ENCODE results near the gene CABLES2. TPM values are rescaled to one million over a fixed set of nuclear protein-coding genes. Genes with fewer than 3 reads are reported as not detected.

CABLES2 gene
- total RNA-seq, 2 experiments from 2014 or later = 14.8 to 22.5 TPM

DNA sequence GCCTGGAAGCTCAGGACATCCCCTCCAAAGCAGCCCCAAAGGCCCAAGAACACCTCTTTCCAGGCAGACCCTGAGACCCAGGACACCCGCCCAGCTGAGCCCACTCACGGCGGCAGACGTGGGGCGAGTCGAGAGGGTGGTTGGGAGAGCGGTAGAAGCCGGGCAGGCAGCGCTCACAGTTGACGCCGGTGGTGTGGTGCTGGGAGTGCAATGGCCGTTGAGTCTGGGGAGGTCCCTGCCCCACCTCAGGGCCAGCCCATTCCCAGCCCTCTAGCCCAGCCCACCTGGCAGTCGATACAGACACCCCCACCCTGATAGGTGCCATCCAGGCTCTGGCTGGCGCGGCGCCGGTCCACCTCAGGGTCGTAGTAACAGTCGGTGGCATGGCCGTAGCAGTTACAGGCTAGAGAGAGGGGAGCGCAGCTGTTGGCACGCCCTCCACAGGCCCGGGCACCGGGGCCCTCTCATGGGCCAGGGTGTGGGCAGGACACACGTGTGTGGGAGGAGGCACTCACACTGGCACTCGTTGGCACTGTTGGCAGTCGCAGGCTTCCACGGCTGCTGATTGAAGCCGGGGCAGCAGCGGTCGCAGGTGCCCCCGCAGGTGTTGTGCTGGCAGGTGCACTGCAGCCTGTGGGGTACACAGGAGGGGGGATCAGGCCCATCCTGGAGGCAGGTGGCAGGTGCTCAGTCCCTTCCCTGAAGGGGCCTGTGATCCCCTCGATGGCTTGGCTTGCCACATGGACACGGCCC, 60.5 kb downstream of the CABLES2 start:
- DNase-seq (ENCODE audit: low spot score) = no peak
- POLR2A ChIA-PET = no interaction called here
- Histone ChIP-seq H3K79me2 (ENCODE audit: insufficient read depth, low read depth, low read length) (peaks cover 2% of the 10 kb centered on the region; the same call in 1 of the 2 replicates), H3K9me3 (ENCODE audit: low read length) (0 out of 2 replicates have a peak, but pooled peaks cover under 1% of the 10 kb centered on the region), H4K20me1 (ENCODE audit: insufficient read depth, low read length) (no peaks in the 10 kb centered on the region), H3K27ac (ENCODE audit: low read depth, low read length, poor library complexity, severe bottlenecking) (no peak overlapping the region), H3K4me3 (ENCODE audit: low read depth, low read length, poor library complexity, severe bottlenecking) (no peak overlapping the region), H3K4me1 (ENCODE audit: insufficient read depth, low read length, poor library complexity, severe bottlenecking) (peaks cover 13% of the 10 kb centered on the region), H2AFZ (ENCODE audit: low read length) (no peak overlapping the region), H3K36me3 (ENCODE audit: insufficient read depth, low read length) (peaks cover 34% of the 10 kb centered on the region), H3K4me2 (ENCODE audit: low read length) (no peak overlapping the region), H3K9me2 (ENCODE audit: insufficient read depth, low read length) (no peaks in the 10 kb centered on the region)
- TF ChIP-seq EZH2phosphoT487 (IDR thresholded peaks at IDR 0.05; ENCODE audit: borderline replicate concordance, low read depth, low read length) (no peak), CTCF (conservative IDR thresholded peaks at IDR 0.05; ENCODE audit: low read length) (no peak)
- intact Hi-C loops (cut with micrococcal nuclease; ENCODE audit: unreplicated experiment) = no loop called here
- CTCF ChIA-PET (ENCODE audit: unreplicated experiment) = no interaction called here
- no TSS peak for BruUV-seq (replicated peaks)

DNA sequence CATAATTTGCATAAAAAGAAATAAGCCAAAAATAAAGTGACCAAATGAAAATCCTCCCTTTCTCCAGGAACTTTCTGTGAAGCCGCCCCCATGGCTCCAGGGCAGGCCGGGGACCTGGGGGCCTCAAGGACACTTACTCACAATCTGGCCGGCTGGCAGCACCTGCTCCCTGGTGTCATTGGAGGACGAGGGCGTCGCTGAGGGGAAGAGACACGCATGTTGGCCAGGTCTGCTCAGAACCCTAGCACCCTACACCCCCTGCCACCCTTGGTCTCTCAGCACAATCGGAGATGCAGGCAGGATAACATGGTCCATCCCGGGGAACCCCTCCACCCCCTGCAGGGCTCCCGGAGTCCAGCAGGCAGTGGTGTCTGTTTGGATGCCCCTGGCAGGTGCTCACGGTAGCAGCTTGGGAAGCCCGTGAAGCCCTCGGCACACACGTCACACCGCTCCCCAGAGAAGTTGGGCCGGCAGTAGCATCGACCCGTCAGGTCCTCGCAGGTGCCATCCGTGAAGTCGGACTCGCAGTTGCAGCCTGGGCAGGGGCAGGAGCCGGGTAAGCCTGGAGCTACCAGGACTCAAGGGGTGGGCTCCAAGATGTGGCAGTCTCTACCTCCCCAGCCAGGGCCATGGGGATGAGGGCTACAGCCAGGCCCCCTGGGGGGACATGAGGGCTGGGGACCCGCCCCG, 61.3 kb downstream of the CABLES2 start:
- peaks cover 20% of the 10 kb centered on the region for H3K4me1 ChIP-seq (ENCODE audit: insufficient read depth, low read length, poor library complexity, severe bottlenecking)
- peaks cover 37% of the 10 kb centered on the region for H3K36me3 ChIP-seq (ENCODE audit: insufficient read depth, low read length)
- no peak overlapping the region for H2AFZ ChIP-seq (ENCODE audit: low read length)
- H3K9me2 ChIP-seq (ENCODE audit: insufficient read depth, low read length) = no peaks in the 10 kb centered on the region
- no TSS peak for BruUV-seq (replicated peaks)
- no peak overlapping the region for H3K27ac ChIP-seq (ENCODE audit: low read depth, low read length, poor library complexity, severe bottlenecking)
- DNase-seq (ENCODE audit: low spot score) = no peak
- H3K9me3 ChIP-seq (ENCODE audit: low read length) = 0 out of 2 replicates have a peak, but pooled peaks cover 7% of the 10 kb centered on the region
- H3K4me3 ChIP-seq (ENCODE audit: low read depth, low read length, poor library complexity, severe bottlenecking) = no peak overlapping the region
- TF ChIP-seq EZH2phosphoT487 (IDR thresholded peaks at IDR 0.05; ENCODE audit: borderline replicate concordance, low read depth, low read length) = no peak
- TF ChIP-seq CTCF (conservative IDR thresholded peaks at IDR 0.05; ENCODE audit: low read length) = no peak
- intact Hi-C loops (cut with micrococcal nuclease; ENCODE audit: unreplicated experiment) = no loop called here
- H3K79me2 ChIP-seq (ENCODE audit: insufficient read depth, low read depth, low read length) = peaks cover 4% of the 10 kb centered on the region; the same call in 1 of the 2 replicates
- no peak overlapping the region for H3K4me2 ChIP-seq (ENCODE audit: low read length)
- ChIA-PET POLR2A (no interaction called here), CTCF (ENCODE audit: unreplicated experiment) (no interaction called here)
- H4K20me1 ChIP-seq (ENCODE audit: insufficient read depth, low read length) = no peaks in the 10 kb centered on the region

- no peak for DNase-seq (ENCODE audit: low spot score)
- H2AFZ ChIP-seq (ENCODE audit: low read length) = no peak overlapping the region
- BruUV-seq (replicated peaks) = no TSS peak
- no peaks in the 10 kb centered on the region for H3K9me2 ChIP-seq (ENCODE audit: insufficient read depth, low read length)
- H4K20me1 ChIP-seq (ENCODE audit: insufficient read depth, low read length) = no peaks in the 10 kb centered on the region
- H3K4me1 ChIP-seq (ENCODE audit: insufficient read depth, low read length, poor library complexity, severe bottlenecking) = peaks cover 31% of the 10 kb centered on the region
- peaks cover 32% of the 10 kb centered on the region for H3K36me3 ChIP-seq (ENCODE audit: insufficient read depth, low read length)
- intact Hi-C loops (cut with micrococcal nuclease; ENCODE audit: unreplicated experiment) = no loop called here
- ChIA-PET CTCF (ENCODE audit: unreplicated experiment) (no interaction called here), POLR2A (no interaction called here)
- no peak overlapping the region for H3K27ac ChIP-seq (ENCODE audit: low read depth, low read length, poor library complexity, severe bottlenecking)
- peaks cover 4% of the 10 kb centered on the region; the same call in 1 of the 2 replicates for H3K79me2 ChIP-seq (ENCODE audit: insufficient read depth, low read depth, low read length)
- H3K4me3 ChIP-seq (ENCODE audit: low read depth, low read length, poor library complexity, severe bottlenecking) = no peak overlapping the region
- TF ChIP-seq EZH2phosphoT487 (IDR thresholded peaks at IDR 0.05; ENCODE audit: borderline replicate concordance, low read depth, low read length) (no peak), CTCF (conservative IDR thresholded peaks at IDR 0.05; ENCODE audit: low read length) (no peak)
- H3K9me3 ChIP-seq (ENCODE audit: low read length) = 0 out of 2 replicates have a peak, but pooled peaks cover 7% of the 10 kb centered on the region
- H3K4me2 ChIP-seq (ENCODE audit: low read length) = no peak overlapping the region
These were observed 62.3 kb downstream of the CABLES2 start for GRCh38 chr20:62344782-62345181.

Measured in OCI-LY7 (cell line).